HG03139 (cell line): ENCODE results near the gene YPEL3.
A peak's percentile ranks its signal among the peaks of the same experiment; 100 is the strongest.

Experiments
- ATAC-seq: cut with Tn5 transposase; IDR thresholded peaks from one replicate; pipeline ENCODE4 v1.9.1; 2021; ENCODE audit not compliant: unreplicated experiment

Gene YPEL3

GRCh38 chr16:30052671-30053372, 43.2 kb downstream of the YPEL3 start:
- peak; percentile 45 for ATAC-seq

GRCh38 chr16:30051518-30051917, 44.5 kb downstream of the YPEL3 start:
- no peak for ATAC-seq

- no peak for ATAC-seq
These were observed 46.1 kb downstream of the YPEL3 start for GRCh38 chr16:30049871-30050270.

GRCh38 chr16:30046588-30046987, 49.4 kb downstream of the YPEL3 start:
- no peak for ATAC-seq

GRCh38 chr16:30046178-30046577, 49.8 kb downstream of the YPEL3 start:
- no peak for ATAC-seq
